ENCODE results near the gene PFKL.
"Not testable (repeated sequence)": the region's sequence is repeated elsewhere in the genome, so short reads cannot be mapped to it uniquely, and the experiment has no call there.

DNA sequence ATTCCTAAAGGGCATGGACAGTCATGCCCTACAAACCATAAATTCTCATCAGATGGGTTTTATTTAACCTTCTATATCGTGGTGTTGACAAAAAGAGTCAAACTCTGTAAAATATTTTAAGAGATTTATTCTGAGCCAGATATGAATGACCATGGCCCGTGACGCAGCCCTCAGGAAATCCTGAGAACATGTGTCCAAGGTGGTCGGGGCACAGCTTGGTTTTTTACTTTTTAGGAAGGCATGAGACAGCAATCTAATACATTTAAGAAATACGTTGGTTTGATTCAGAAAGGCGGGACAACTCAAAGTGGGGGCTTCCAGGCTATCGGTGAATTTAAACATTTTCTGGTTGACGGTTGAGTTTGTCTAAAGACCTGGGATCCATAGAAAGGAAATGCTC is 43.1 kb downstream of the PFKL start:
- not testable (repeated sequence) for TF ChIP-seq POLR2A (IDR thresholded peaks at IDR 0.05; ENCODE audit: extremely low read depth, insufficient read length); MYC (IDR thresholded peaks at IDR 0.05; ENCODE audit: low read depth, low read length)
- TF ChIP-seq, protein P1, sequence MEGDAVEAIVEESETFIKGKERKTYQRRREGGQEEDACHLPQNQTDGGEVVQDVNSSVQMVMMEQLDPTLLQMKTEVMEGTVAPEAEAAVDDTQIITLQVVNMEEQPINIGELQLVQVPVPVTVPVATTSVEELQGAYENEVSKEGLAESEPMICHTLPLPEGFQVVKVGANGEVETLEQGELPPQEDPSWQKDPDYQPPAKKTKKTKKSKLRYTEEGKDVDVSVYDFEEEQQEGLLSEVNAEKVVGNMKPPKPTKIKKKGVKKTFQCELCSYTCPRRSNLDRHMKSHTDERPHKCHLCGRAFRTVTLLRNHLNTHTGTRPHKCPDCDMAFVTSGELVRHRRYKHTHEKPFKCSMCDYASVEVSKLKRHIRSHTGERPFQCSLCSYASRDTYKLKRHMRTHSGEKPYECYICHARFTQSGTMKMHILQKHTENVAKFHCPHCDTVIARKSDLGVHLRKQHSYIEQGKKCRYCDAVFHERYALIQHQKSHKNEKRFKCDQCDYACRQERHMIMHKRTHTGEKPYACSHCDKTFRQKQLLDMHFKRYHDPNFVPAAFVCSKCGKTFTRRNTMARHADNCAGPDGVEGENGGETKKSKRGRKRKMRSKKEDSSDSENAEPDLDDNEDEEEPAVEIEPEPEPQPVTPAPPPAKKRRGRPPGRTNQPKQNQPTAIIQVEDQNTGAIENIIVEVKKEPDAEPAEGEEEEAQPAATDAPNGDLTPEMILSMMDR (IDR thresholded peaks at IDR 0.05; ENCODE audit: low read depth, low read length): not testable (repeated sequence)
- TF ChIP-seq, protein P2, sequence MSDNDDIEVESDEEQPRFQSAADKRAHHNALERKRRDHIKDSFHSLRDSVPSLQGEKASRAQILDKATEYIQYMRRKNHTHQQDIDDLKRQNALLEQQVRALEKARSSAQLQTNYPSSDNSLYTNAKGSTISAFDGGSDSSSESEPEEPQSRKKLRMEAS (IDR thresholded peaks at IDR 0.05; ENCODE audit: low read depth, low read length): not testable (repeated sequence)

Measured in NB4 (cell line).